DMS153 (cell line): ENCODE measurements around the gene DCST1.

Experiments used
- DNase-seq: peaks from one replicate; lab custom pipeline; 2025; lab: John Stamatoyannopoulos, UW

Gene DCST1

GRCh38 chr1:155053531-155054105, 20.0 kb downstream of the DCST1 start:
- no peak for DNase-seq

GRCh38 chr1:155057104-155057503, 23.5 kb downstream of the DCST1 start:
- no peak for DNase-seq

GRCh38 chr1:155057788-155058211, 24.2 kb downstream of the DCST1 start:
- no peak for DNase-seq

GRCh38 chr1:155060736-155061135, 27.1 kb downstream of the DCST1 start:
- DNase-seq: no peak

- peak; percentile 94 for DNase-seq
Observed at GRCh38 chr1:155061381-155062150, 27.9 kb downstream of the DCST1 start.

GRCh38 chr1:155062151-155062686, 28.6 kb downstream of the DCST1 start:
- no peak for DNase-seq

- peak; percentile 51 for DNase-seq
Observed at GRCh38 chr1:155062702-155063411, 29.2 kb downstream of the DCST1 start.

GRCh38 chr1:155063550-155064110, 30.0 kb downstream of the DCST1 start, which contains the start of gene EFNA4:
EFNA4 (plus strand) TSS chr1:155063740; CDS start chr1:155063824, 84 bp downstream.
- peak; percentile 48 for DNase-seq

- DNase-seq: peak; percentile 34
Observed at GRCh38 chr1:155064111-155064831, 30.6 kb downstream of the DCST1 start.

- no peak for DNase-seq
Observed at GRCh38 chr1:155064832-155065429, 31.3 kb downstream of the DCST1 start.

GRCh38 chr1:155066777-155067176, 33.2 kb downstream of the DCST1 start:
- no peak for DNase-seq

GRCh38 chr1:155068599-155068998, 35.0 kb downstream of the DCST1 start:
- DNase-seq: no peak

GRCh38 chr1:155069551-155070157, 36.0 kb downstream of the DCST1 start:
- peak; percentile 54 for DNase-seq

GRCh38 chr1:155070158-155070621, 36.6 kb downstream of the DCST1 start:
- no peak for DNase-seq

- DNase-seq: peak; percentile 73
Observed at GRCh38 chr1:155070721-155071569, 37.3 kb downstream of the DCST1 start.

GRCh38 chr1:155071701-155072100, 38.1 kb downstream of the DCST1 start:
- peak; percentile 84 for DNase-seq

- DNase-seq: no peak
Observed at GRCh38 chr1:155072531-155073289, 39.1 kb downstream of the DCST1 start.

GRCh38 chr1:155073377-155074242, 40.0 kb downstream of the DCST1 start:
- no peak for DNase-seq
